Activated naive CD4-positive, alpha-beta T cell treated with anti-CD3 and anti-CD28 coated beads for 36 hours (primary cell): Measurements from ENCODE around the gene RBM11. TPM values are rescaled to one million over a fixed set of nuclear protein-coding genes. Genes with fewer than 3 reads are reported as not detected.

Source experiments
- CTCF ChIA-PET: fragments of 350-600 bp; sonication (Branson Sonifier 250); formaldehyde crosslinking; loops from one replicate; lab custom pipeline; 2021; ENCODE audit warnings: antibody characterized with exemption; lab: Charles Lee
- DNase-seq: peaks from one replicate; pipeline ENCODE4 v3.0.0-alpha.2; 2020
- H3K27ac Mint-ChIP-seq: one replicate; pipeline ENCODE4 v1.8.0; 2021; ENCODE audit warnings: mild to moderate bottlenecking, mixed read lengths
- H3K27me3 Mint-ChIP-seq: one replicate; pipeline ENCODE4 v1.8.0; 2021; ENCODE audit warnings: low read depth, mixed read lengths
- H3K36me3 Mint-ChIP-seq: one replicate; pipeline ENCODE4 v1.8.0; 2021; ENCODE audit warnings: low read depth, mixed read lengths
- H3K4me1 Mint-ChIP-seq: one replicate; pipeline ENCODE4 v1.8.0; 2021; ENCODE audit warnings: low read depth, mixed read lengths
- H3K4me3 Mint-ChIP-seq: one replicate; pipeline ENCODE4 v1.8.0; 2021; ENCODE audit warnings: mild to moderate bottlenecking, moderate library complexity, mixed read lengths
- H3K9me3 Mint-ChIP-seq: one replicate; pipeline ENCODE4 v1.8.0; 2021; ENCODE audit warnings: mixed read lengths
- intact Hi-C: fragments of 100-400 bp; cut with micrococcal nuclease; formaldehyde crosslinking; loops from one replicate; pipeline ENCODE4 v1.15.1; 2023
- total RNA-seq, 2 experiments: library from RNA; stranded (reverse); gene quantifications; one replicate each; pipeline ENCODE4 v1.2.3, GENCODE V29; 2021

RBM11 gene
- total RNA-seq, 2 experiments from 2014 or later: 4.9 to 5.9 TPM

- Mint-ChIP-seq H3K4me3 (no peak overlapping the region), H3K27me3 (peaks cover 4% of the 10 kb centered on the region), H3K9me3 (no peaks in the 10 kb centered on the region), H3K27ac (no peak overlapping the region), H3K36me3 (no peaks in the 10 kb centered on the region), H3K4me1 (peaks cover 2% of the 10 kb centered on the region)
- intact Hi-C loops: no loop called here
- CTCF ChIA-PET: interaction anchor here (1.0 to 1.1 kb wide), 2 partner anchors 10 to 11 kb away, joined by 3 to 5 read pairs; no protein-coding TSS in a partner anchor
- DNase-seq: no peak
Observed at GRCh38 chr21:14243874-14244273, 27.9 kb downstream of the RBM11 start.

GRCh38 chr21:14244911-14245310, 29.0 kb downstream of the RBM11 start:
- intact Hi-C loops: no loop called here
- peaks cover 2% of the 10 kb centered on the region for H3K4me1 Mint-ChIP-seq
- H3K4me3 Mint-ChIP-seq: no peak overlapping the region
- no peaks in the 10 kb centered on the region for H3K36me3 Mint-ChIP-seq
- peaks cover 3% of the 10 kb centered on the region for H3K9me3 Mint-ChIP-seq
- H3K27me3 Mint-ChIP-seq: peaks cover 4% of the 10 kb centered on the region
- CTCF ChIA-PET: interaction anchor here (0.7 to 1.7 kb wide), 3 partner anchors 9 to 15 kb away, joined by 3 to 6 read pairs (median 5); no protein-coding TSS in a partner anchor
- DNase-seq: no peak
- H3K27ac Mint-ChIP-seq: no peak overlapping the region

GRCh38 chr21:14245711-14246110, 29.8 kb downstream of the RBM11 start:
- intact Hi-C loops: no loop called here
- no peaks in the 10 kb centered on the region for H3K36me3 Mint-ChIP-seq
- no peak for DNase-seq
- H3K9me3 Mint-ChIP-seq: peaks cover 5% of the 10 kb centered on the region
- H3K27me3 Mint-ChIP-seq: peaks cover 4% of the 10 kb centered on the region
- no peak overlapping the region for H3K27ac Mint-ChIP-seq
- H3K4me3 Mint-ChIP-seq: no peak overlapping the region
- peaks cover 2% of the 10 kb centered on the region for H3K4me1 Mint-ChIP-seq
- CTCF ChIA-PET: interaction anchor here (1.0 to 1.7 kb wide), 2 partner anchors 8 to 12 kb away, joined by 5 to 6 read pairs; no protein-coding TSS in a partner anchor

- H3K9me3 Mint-ChIP-seq: peaks cover 5% of the 10 kb centered on the region
- CTCF ChIA-PET: no interaction called here
- H3K4me1 Mint-ChIP-seq: peaks cover 3% of the 10 kb centered on the region
- no peak for DNase-seq
- no peak overlapping the region for H3K27ac Mint-ChIP-seq
- H3K36me3 Mint-ChIP-seq: no peaks in the 10 kb centered on the region
- peaks cover 9% of the 10 kb centered on the region for H3K27me3 Mint-ChIP-seq
- intact Hi-C loops: no loop called here
- H3K4me3 Mint-ChIP-seq: no peak overlapping the region
Observed at GRCh38 chr21:14251336-14251735, 35.4 kb downstream of the RBM11 start.

- intact Hi-C loops: loop anchor here (1.0 to 5.0 kb wide), 6 partner anchors 123 to 1333 kb away; partner anchors contain the start of gene HSPA13
- Mint-ChIP-seq H3K4me1 (peaks cover 8% of the 10 kb centered on the region), H3K36me3 (no peaks in the 10 kb centered on the region), H3K9me3 (no peaks in the 10 kb centered on the region), H3K27ac (no peak overlapping the region), H3K27me3 (no peaks in the 10 kb centered on the region), H3K4me3 (no peak overlapping the region)
- CTCF ChIA-PET: interaction anchor here (0.8 to 2.0 kb wide), 9 partner anchors 11 to 511 kb away, joined by 3 to 9 read pairs (median 3); no protein-coding TSS in a partner anchor
- DNase-seq: no peak
Observed at GRCh38 chr21:14259747-14260146, 43.8 kb downstream of the RBM11 start.

GRCh38 chr21:14260174-14260764, 44.3 kb downstream of the RBM11 start:
- no peaks in the 10 kb centered on the region for H3K36me3 Mint-ChIP-seq
- intact Hi-C loops: loop anchor here (5.0 kb wide), 2 partner anchors 122 to 1332 kb away; partner anchors contain the start of gene HSPA13
- CTCF ChIA-PET: interaction anchor here (0.8 to 2.0 kb wide), 9 partner anchors 11 to 511 kb away, joined by 3 to 9 read pairs (median 3); no protein-coding TSS in a partner anchor
- no peaks in the 10 kb centered on the region for H3K27me3 Mint-ChIP-seq
- H3K27ac Mint-ChIP-seq: no peak overlapping the region
- H3K4me3 Mint-ChIP-seq: no peak overlapping the region
- no peaks in the 10 kb centered on the region for H3K9me3 Mint-ChIP-seq
- no peak for DNase-seq
- peaks cover 8% of the 10 kb centered on the region for H3K4me1 Mint-ChIP-seq

- intact Hi-C loops: loop anchor here (5.0 kb wide), 2 partner anchors 120 to 1330 kb away; partner anchors contain the start of gene HSPA13
- Mint-ChIP-seq H3K27me3 (no peaks in the 10 kb centered on the region), H3K27ac (no peak overlapping the region), H3K4me1 (peaks cover 8% of the 10 kb centered on the region), H3K4me3 (no peak overlapping the region), H3K9me3 (no peaks in the 10 kb centered on the region), H3K36me3 (no peaks in the 10 kb centered on the region)
- DNase-seq: no peak
- CTCF ChIA-PET: interaction anchor here (1.0 to 1.1 kb wide), 2 partner anchors 9 to 24 kb away, joined by 3 to 4 read pairs; no protein-coding TSS in a partner anchor
Observed at GRCh38 chr21:14262039-14262438, 46.1 kb downstream of the RBM11 start.

GRCh38 chr21:14263879-14264278, 47.9 kb downstream of the RBM11 start:
- Mint-ChIP-seq H3K27ac (no peak overlapping the region), H3K4me1 (peaks cover 8% of the 10 kb centered on the region), H3K27me3 (no peaks in the 10 kb centered on the region), H3K9me3 (no peaks in the 10 kb centered on the region), H3K4me3 (no peak overlapping the region), H3K36me3 (no peaks in the 10 kb centered on the region)
- CTCF ChIA-PET: no interaction called here
- DNase-seq: no peak
- intact Hi-C loops: loop anchor here (5.0 kb wide), 2 partner anchors 118 to 1328 kb away; partner anchors contain the start of gene HSPA13

GRCh38 chr21:14265023-14265422, 49.1 kb downstream of the RBM11 start:
- H3K4me3 Mint-ChIP-seq: no peak overlapping the region
- no peaks in the 10 kb centered on the region for H3K36me3 Mint-ChIP-seq
- no peak for DNase-seq
- no peaks in the 10 kb centered on the region for H3K27me3 Mint-ChIP-seq
- H3K9me3 Mint-ChIP-seq: no peaks in the 10 kb centered on the region
- no peak overlapping the region for H3K27ac Mint-ChIP-seq
- H3K4me1 Mint-ChIP-seq: peaks cover 8% of the 10 kb centered on the region
- CTCF ChIA-PET: no interaction called here
- intact Hi-C loops: no loop called here

- intact Hi-C loops: no loop called here
- Mint-ChIP-seq H3K4me1 (peaks cover 8% of the 10 kb centered on the region), H3K27me3 (peaks cover 6% of the 10 kb centered on the region), H3K9me3 (no peaks in the 10 kb centered on the region), H3K27ac (no peak overlapping the region), H3K36me3 (no peaks in the 10 kb centered on the region), H3K4me3 (no peak overlapping the region)
- CTCF ChIA-PET: no interaction called here
- no peak for DNase-seq
Observed at GRCh38 chr21:14267076-14267475, 51.1 kb downstream of the RBM11 start.

GRCh38 chr21:14270631-14271030, 54.7 kb downstream of the RBM11 start:
- no peaks in the 10 kb centered on the region for H3K36me3 Mint-ChIP-seq

GRCh38 chr21:14271053-14271452, 55.1 kb downstream of the RBM11 start:
- intact Hi-C loops: no loop called here
- Mint-ChIP-seq H3K9me3 (no peaks in the 10 kb centered on the region), H3K27me3 (peaks cover 33% of the 10 kb centered on the region), H3K27ac (no peak overlapping the region), H3K36me3 (no peaks in the 10 kb centered on the region), H3K4me1 (peaks cover 3% of the 10 kb centered on the region), H3K4me3 (no peak overlapping the region)
- CTCF ChIA-PET: interaction anchor here (1.8 kb wide), 1 partner anchor 11 kb away, joined by 9 read pairs; no protein-coding TSS in a partner anchor
- no peak for DNase-seq

More at GRCh38 chr21:14270631-14271030, 54.7 kb downstream of the RBM11 start:
- CTCF ChIA-PET: interaction anchor here (1.8 kb wide), 1 partner anchor 11 kb away, joined by 9 read pairs; no protein-coding TSS in a partner anchor
- peaks cover 33% of the 10 kb centered on the region for H3K27me3 Mint-ChIP-seq
- peaks cover 3% of the 10 kb centered on the region for H3K4me1 Mint-ChIP-seq
- DNase-seq: no peak
- no peak overlapping the region for H3K27ac Mint-ChIP-seq
- H3K9me3 Mint-ChIP-seq: no peaks in the 10 kb centered on the region
- intact Hi-C loops: no loop called here
- no peak overlapping the region for H3K4me3 Mint-ChIP-seq
